Liver (tissue), 9 donors: ENCODE data around the gene DSC2. TPM values are rescaled to one million over a fixed set of nuclear protein-coding genes. Genes with fewer than 3 reads are reported as not detected.

Experiments used
- DNase-seq: peaks from one replicate; pipeline ENCODE4 v3.0.0-alpha.2; 2017; ENCODE audit warnings: low spot score
- H3K27ac ChIP-seq, 2 donors: one replicate each; pipeline ENCODE4 v1.7.0; 2013; ENCODE audit warnings: inconsistent platforms in 2 of 2, low read length in 2 of 2, control low read depth in 1 of 2, low read depth in 1 of 2, mild to moderate bottlenecking in 1 of 2
- H3K27me3 ChIP-seq, 4 donors: one replicate each; pipeline versions ENCODE4 v1.6.1 to v1.7.0; 2013; ENCODE audit warnings: low read length in 3 of 4, inconsistent platforms in 1 of 4, mild to moderate bottlenecking in 1 of 4, moderate library complexity in 1 of 4; ENCODE audit not compliant: control insufficient read depth in 4 of 4, insufficient read depth in 4 of 4
- H3K36me3 ChIP-seq, 4 donors: one replicate each; pipeline versions ENCODE4 v1.6.1 to v1.7.0; 2013; ENCODE audit warnings: low read length in 3 of 4, mild to moderate bottlenecking in 3 of 4, low read depth in 1 of 4, moderate library complexity in 1 of 4; ENCODE audit not compliant: control insufficient read depth in 4 of 4, insufficient read depth in 3 of 4
- H3K4me1 ChIP-seq, 4 donors: one replicate each; pipeline versions ENCODE4 v1.6.1 to v1.7.0; 2013; ENCODE audit warnings: low read length in 3 of 4, mild to moderate bottlenecking in 3 of 4, moderate library complexity in 1 of 4; ENCODE audit not compliant: control insufficient read depth in 4 of 4, insufficient read depth in 4 of 4
- H3K4me3 ChIP-seq, 3 donors: one replicate each; pipeline versions ENCODE4 v1.6.1 to v1.7.0; 2013; ENCODE audit warnings: low read length in 3 of 3, control low read depth in 1 of 3, low read depth in 1 of 3, mild to moderate bottlenecking in 1 of 3
- H3K9ac ChIP-seq, 2 donors: one replicate each; pipeline ENCODE4 v1.7.0; 2013; ENCODE audit warnings: low read length in 2 of 2, mild to moderate bottlenecking in 2 of 2, moderate library complexity in 2 of 2, control low read depth in 1 of 2, low read depth in 1 of 2
- H3K9me3 ChIP-seq, 4 donors: one replicate each; pipeline versions ENCODE4 v1.6.1 to v1.7.0; 2013; ENCODE audit warnings: low read length in 3 of 4; ENCODE audit not compliant: control insufficient read depth in 4 of 4
- FOXA2 ChIP-seq: IDR thresholded peaks from 2 replicates; pipeline ENCODE4 v1.6.1; 2016; ENCODE audit warnings: antibody characterized with exemption
- GABPA ChIP-seq, 2 donors: IDR thresholded peaks in 1 of 2; conservative IDR thresholded peaks in 1 of 2; 2 replicates each; pipeline ENCODE4 v1.6.1; 2016; ENCODE audit warnings: antibody characterized with exemption in 2 of 2, mild to moderate bottlenecking in 1 of 2, moderate library complexity in 1 of 2
- HNF4A ChIP-seq, 2 donors: conservative IDR thresholded peaks; 2 replicates each; pipeline ENCODE4 v1.6.1; 2016; ENCODE audit warnings: antibody characterized with exemption in 2 of 2, mild to moderate bottlenecking in 2 of 2
- HNF4G ChIP-seq: IDR thresholded peaks from 2 replicates; pipeline ENCODE4 v1.6.1; 2016; ENCODE audit warnings: antibody characterized with exemption
- NR2F2 ChIP-seq: IDR thresholded peaks from 2 replicates; pipeline ENCODE4 v1.6.1; 2016; ENCODE audit warnings: antibody characterized with exemption
- TAF1 ChIP-seq: conservative IDR thresholded peaks from 2 replicates; pipeline ENCODE4 v1.6.1; 2016; ENCODE audit warnings: antibody characterized with exemption, mild to moderate bottlenecking
- YY1 ChIP-seq: IDR thresholded peaks from 2 replicates; pipeline ENCODE4 v1.6.1; 2016; ENCODE audit warnings: antibody characterized with exemption, mild to moderate bottlenecking
- WGBS: extraction: QIAGEN DNeasy Blood & Tissue Kit; methylation state at CpG from one replicate; pipeline ENCODE4 v1.1.7; 2013; 5-methylcytosine and 5-hydroxymethylcytosine counted together
- polyA plus RNA-seq, 2 donors: library from polyadenylated mRNA; stranded (reverse) in 1 of 2; unstranded in 1 of 2; fragments of 200-250 nt in 1 of 2; fragments of >200 nt in 1 of 2; fragmentation: Nextera tagmentation in 1 of 2; extraction: Ambion mirVana in 1 of 2; gene quantifications; one replicate each; pipeline versions ENCODE4 v1.2.1 to v1.2.3, GENCODE V29; 2013 to 2015
- total RNA-seq, 2 donors: library from RNA; depleted of rRNA; stranded (reverse); fragments of >200 nt; gene quantifications; one replicate each; pipeline ENCODE4 v1.2.3, GENCODE V29; 2014
- TF ChIP-seq, protein P1 (sequence below): fragments of 150-350 bp; IDR thresholded peaks from 2 replicates; pipeline ENCODE4 v1.5.1; 2017; ENCODE audit warnings: improper control_type of control experiment, low read depth, low read length; ENCODE audit not compliant: missing input control
- TF ChIP-seq, protein P2 (sequence below): IDR thresholded peaks from 2 replicates; pipeline ENCODE4 v1.6.1; 2016; ENCODE audit warnings: antibody characterized with exemption, mild to moderate bottlenecking
- TF ChIP-seq, protein P3 (sequence below): IDR thresholded peaks from 2 replicates; pipeline ENCODE4 v1.6.1; 2016; ENCODE audit warnings: antibody characterized with exemption
- donor health status: healthy.
- donor health status: healthy.
- donor health status: healthy.
- donor health status: healthy.
- donor health status: healthy.

Gene DSC2
- total and polyA plus RNA-seq, 4 donors: 3.7 to 16.4 (median 7.4) TPM

DNA sequence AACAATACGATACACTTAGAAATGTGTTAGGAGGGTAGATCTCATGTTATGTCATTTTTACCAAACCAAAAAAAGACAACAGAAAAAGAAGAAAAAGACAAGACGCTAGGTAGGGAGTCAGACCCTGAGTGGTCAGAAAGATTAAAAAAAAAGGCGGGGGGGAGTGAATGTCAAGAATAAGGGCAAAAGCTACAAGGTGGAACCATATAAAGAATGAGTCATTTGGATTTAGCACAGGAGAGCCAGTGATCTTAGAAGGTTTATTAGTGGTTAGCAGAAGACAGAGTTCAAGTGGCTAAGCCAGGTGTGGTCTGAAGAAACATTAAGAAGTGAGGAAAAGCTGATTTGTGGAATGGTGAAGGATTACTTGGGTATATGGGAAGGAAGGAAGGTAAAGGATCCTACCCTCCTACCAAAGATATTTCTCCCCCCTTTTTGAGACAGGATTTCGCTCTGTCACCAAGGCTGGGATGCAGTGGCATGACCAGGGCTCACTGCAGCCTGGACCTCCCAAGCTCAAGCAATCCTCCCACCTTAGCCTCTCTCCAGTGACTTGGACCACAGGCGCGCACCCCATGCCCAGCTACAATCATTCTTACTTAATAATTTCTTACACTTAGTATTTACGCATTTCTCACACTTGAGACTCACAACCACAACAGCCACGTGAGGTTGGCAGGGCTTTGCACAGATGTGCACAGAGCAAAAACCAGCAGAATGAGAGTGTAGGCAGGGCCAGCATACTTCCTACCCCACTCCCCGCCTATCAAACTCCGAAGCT, 2.6 kb downstream of the DSC2 start:
- Histone ChIP-seq H3K27ac (no peak overlapping the region), H3K9ac (no peak overlapping the region), H3K27me3 (no peaks in the 10 kb centered on the region), H3K4me3 (no peak overlapping the region), H3K36me3 (no peaks in the 10 kb centered on the region), H3K9me3 (no peaks in the 10 kb centered on the region), H3K4me1 (peaks cover 0 to 14% (median 5%) of the 10 kb centered on the region in 4 donors)
- no peak for DNase-seq
- WGBS: 84% methylated on average over 10 of the region's 10 CpGs
- TF ChIP-seq, protein P1, sequence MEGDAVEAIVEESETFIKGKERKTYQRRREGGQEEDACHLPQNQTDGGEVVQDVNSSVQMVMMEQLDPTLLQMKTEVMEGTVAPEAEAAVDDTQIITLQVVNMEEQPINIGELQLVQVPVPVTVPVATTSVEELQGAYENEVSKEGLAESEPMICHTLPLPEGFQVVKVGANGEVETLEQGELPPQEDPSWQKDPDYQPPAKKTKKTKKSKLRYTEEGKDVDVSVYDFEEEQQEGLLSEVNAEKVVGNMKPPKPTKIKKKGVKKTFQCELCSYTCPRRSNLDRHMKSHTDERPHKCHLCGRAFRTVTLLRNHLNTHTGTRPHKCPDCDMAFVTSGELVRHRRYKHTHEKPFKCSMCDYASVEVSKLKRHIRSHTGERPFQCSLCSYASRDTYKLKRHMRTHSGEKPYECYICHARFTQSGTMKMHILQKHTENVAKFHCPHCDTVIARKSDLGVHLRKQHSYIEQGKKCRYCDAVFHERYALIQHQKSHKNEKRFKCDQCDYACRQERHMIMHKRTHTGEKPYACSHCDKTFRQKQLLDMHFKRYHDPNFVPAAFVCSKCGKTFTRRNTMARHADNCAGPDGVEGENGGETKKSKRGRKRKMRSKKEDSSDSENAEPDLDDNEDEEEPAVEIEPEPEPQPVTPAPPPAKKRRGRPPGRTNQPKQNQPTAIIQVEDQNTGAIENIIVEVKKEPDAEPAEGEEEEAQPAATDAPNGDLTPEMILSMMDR: no peak
- TF ChIP-seq, protein P2, sequence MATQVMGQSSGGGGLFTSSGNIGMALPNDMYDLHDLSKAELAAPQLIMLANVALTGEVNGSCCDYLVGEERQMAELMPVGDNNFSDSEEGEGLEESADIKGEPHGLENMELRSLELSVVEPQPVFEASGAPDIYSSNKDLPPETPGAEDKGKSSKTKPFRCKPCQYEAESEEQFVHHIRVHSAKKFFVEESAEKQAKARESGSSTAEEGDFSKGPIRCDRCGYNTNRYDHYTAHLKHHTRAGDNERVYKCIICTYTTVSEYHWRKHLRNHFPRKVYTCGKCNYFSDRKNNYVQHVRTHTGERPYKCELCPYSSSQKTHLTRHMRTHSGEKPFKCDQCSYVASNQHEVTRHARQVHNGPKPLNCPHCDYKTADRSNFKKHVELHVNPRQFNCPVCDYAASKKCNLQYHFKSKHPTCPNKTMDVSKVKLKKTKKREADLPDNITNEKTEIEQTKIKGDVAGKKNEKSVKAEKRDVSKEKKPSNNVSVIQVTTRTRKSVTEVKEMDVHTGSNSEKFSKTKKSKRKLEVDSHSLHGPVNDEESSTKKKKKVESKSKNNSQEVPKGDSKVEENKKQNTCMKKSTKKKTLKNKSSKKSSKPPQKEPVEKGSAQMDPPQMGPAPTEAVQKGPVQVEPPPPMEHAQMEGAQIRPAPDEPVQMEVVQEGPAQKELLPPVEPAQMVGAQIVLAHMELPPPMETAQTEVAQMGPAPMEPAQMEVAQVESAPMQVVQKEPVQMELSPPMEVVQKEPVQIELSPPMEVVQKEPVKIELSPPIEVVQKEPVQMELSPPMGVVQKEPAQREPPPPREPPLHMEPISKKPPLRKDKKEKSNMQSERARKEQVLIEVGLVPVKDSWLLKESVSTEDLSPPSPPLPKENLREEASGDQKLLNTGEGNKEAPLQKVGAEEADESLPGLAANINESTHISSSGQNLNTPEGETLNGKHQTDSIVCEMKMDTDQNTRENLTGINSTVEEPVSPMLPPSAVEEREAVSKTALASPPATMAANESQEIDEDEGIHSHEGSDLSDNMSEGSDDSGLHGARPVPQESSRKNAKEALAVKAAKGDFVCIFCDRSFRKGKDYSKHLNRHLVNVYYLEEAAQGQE: no peak
- TF ChIP-seq GABPA (IDR thresholded peaks at IDR 0.05 in 1 of 2, conservative IDR thresholded peaks at IDR 0.05 in 1 of 2) (no peak), HNF4G (no peak), HNF4A (conservative IDR thresholded peaks at IDR 0.05) (no peak), TAF1 (no peak)
- TF ChIP-seq, protein P3, sequence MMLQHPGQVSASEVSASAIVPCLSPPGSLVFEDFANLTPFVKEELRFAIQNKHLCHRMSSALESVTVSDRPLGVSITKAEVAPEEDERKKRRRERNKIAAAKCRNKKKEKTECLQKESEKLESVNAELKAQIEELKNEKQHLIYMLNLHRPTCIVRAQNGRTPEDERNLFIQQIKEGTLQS: no peak

DNA sequence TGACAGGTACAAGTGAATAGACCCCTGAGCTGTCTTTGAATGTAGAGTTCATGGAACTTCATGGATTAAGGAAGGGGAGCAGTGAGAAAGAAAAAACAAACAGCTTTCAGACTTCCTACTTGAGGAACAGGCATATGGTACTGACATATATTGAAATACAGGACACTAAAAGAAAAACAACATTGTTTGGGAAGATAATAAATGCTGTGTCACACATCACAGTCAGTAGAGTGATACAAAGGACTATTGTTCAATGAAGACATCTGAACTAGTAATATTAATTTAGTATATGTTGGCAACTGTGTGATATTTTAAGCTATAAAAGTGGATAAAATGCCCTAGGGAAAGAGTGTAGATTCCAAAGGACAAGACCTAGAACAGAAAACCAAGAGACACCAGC, 3.3 kb downstream of the DSC2 start:
- Histone ChIP-seq H3K27me3 (no peaks in the 10 kb centered on the region), H3K9me3 (no peaks in the 10 kb centered on the region), H3K27ac (no peak overlapping the region), H3K4me3 (no peak overlapping the region), H3K36me3 (no peaks in the 10 kb centered on the region), H3K4me1 (peaks cover 0 to 14% (median 5%) of the 10 kb centered on the region in 4 donors), H3K9ac (no peak overlapping the region)
- DNase-seq: no peak
- TF ChIP-seq TAF1 (no peak), YY1 (no peak), NR2F2 (no peak), FOXA2 (no peak), HNF4G (no peak)
- TF ChIP-seq, protein P2: no peak
